HL-60/S4 (cell line): ENCODE data around the gene IRX2.

Source experiments
- in situ Hi-C: fragments of 300-500 bp; cut with MboI; formaldehyde crosslinking; loops from 2 replicates; pipeline ENCODE4 v1.14.3; 2022; ENCODE audit warnings: low sequenced_read_pairs

The IRX2 gene

DNA sequence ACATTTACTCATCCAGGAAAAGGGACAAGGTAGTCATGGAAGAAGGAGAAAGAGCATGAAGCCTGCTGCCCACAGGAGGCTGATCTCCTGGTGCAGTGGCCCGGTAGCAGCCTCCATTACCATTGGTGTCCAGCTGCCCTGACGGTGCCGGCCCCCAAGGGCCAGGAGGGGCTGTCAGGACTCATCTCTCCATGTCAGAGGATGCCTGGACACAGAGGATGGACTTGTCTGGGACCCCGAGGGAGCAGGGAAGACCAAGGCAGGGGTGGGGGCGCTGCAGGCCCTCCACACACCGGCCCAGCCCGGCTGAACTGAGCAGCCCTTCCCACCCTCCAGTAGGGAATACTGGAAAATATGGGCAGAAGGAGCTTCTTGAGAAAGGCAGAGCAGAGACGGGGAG is 52.2 kb downstream of the IRX2 start:
- in situ Hi-C loops, result no loop called here

DNA sequence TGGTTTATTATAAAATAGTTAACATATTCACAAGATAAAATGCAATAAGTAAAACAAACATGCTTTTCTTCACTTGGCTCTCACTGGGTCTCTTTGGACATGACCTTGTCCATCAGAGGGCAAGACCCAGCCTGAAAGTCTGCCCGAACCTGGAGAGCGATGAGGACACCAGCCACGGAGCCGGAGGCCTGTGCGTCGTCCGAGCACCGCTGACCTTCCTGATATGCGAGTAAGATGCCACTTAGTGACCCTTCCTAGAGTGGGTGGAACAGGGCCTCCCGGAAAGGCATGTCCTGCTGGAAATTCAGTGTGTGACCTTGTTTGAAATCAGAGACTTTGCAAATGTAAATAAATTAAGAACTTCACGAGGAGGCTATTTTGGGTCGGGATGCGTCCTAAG is 52.9 kb downstream of the IRX2 start:
- in situ Hi-C loops, result no loop called here

DNA sequence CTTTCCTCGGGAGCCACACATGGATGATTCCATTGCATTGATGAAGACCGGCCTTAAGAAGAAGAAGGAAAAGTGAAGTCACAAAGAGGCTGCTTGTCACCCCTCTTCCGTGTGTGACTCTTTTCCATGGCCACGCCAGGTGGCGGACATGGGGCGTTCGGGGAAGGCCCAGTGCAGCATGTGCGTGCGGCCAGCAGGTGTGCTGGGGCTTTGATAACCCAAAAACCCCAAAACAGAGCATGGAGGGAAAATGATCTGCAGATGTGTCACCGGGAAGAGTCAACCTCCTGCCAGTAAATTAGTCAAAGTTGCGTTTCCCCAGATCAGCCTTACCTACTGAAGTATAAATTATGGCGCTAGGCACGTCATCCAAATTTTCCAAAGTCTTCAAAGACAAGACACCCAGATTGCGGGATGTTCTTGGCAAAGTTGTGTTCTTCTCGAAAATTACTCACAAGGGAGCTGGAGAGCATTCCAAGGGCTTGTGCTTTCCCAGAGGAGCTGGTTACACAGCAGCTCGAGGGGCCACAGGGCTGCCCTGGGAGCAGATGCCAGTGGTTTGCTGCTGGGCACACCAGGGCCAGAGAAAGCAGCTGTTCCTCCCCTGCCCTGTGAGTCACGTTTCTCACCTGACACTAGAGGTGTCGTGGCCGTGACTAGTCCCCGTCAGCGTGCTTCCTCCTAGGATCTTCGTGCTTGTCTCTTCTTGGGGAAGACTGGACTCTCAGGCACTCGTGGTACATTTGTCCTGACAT is 53.9 kb downstream of the IRX2 start:
- in situ Hi-C loops, result no loop called here

DNA sequence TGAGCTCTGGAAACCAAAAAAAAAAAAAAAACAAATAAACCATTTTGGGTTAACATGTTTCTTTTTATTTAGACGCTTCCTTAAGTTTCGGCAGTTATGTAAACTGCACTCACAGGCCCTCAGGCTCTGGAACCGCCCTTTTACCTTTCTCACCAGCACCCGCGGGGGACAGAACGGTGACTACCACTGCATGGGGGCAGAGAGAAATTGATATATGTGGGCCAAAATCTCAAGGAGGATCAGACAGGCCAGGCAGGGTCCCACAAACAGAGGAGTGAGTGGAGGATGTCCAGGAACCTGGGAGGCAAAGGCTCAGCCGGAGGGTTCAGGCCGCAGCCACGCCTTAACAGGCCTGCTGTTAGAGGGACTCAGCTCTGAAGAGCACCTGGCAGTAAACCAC is 54.4 kb downstream of the IRX2 start:
- in situ Hi-C loops, result no loop called here
